Vagina (tissue), 2 donors: Measurements from ENCODE around the gene SENP8. TPM values are rescaled to one million over a fixed set of nuclear protein-coding genes. Genes with fewer than 3 reads are reported as not detected.

Experiments
- DNase-seq, 2 donors: peaks; one replicate each; pipeline ENCODE4 v3.0.0-alpha.2; 2017; ENCODE audit errors: extremely low spot score in 2 of 2
- H3K27ac ChIP-seq: fragments of 200-600 bp; sonication (generic); one replicate; pipeline ENCODE4 v1.5.1; 2019
- H3K27me3 ChIP-seq: fragments of 200-600 bp; sonication (generic); one replicate; pipeline ENCODE4 v1.5.1; 2019
- H3K36me3 ChIP-seq, 2 donors: fragments of 200-600 bp; sonication (generic); one replicate each; pipeline ENCODE4 v1.5.1; 2017 to 2019
- H3K4me1 ChIP-seq: fragments of 200-600 bp; sonication (generic); one replicate; pipeline ENCODE4 v1.5.1; 2019
- H3K4me3 ChIP-seq, 2 donors: fragments of 200-600 bp; sonication (generic); 1 replicate in 1 of 2; 2 replicates in 1 of 2; pipeline ENCODE4 v1.5.1; 2016 to 2019
- H3K9me3 ChIP-seq: fragments of 200-600 bp; sonication (generic); one replicate; pipeline ENCODE4 v1.5.1; 2019
- POLR2A ChIP-seq, 2 donors: fragments of 450-650 bp; IDR thresholded peaks; one replicate each; pipeline ENCODE4 v1.6.1; 2017; ENCODE audit warnings: antibody characterized with exemption in 2 of 2, mild to moderate bottlenecking in 2 of 2, moderate library complexity in 2 of 2
- POLR2AphosphoS5 ChIP-seq, 2 donors: sonication (generic); formaldehyde crosslinking; IDR thresholded peaks; one replicate each; pipeline ENCODE4 v1.9.0; 2017; ENCODE audit warnings: antibody characterized with exemption in 2 of 2, mild to moderate bottlenecking in 2 of 2, low read depth in 1 of 2; ENCODE audit not compliant: insufficient read depth in 1 of 2
- intact Hi-C: fragments of 100-400 bp; cut with DNase I; formaldehyde crosslinking; loops from one replicate; pipeline ENCODE4 v1.15.1; 2023
- total RNA-seq: library from RNA; depleted of rRNA; stranded (reverse); fragments of >200 nt; gene quantifications from one replicate; pipeline ENCODE4 v1.2.3, GENCODE V29; 2016
- TF ChIP-seq, protein P1 (sequence below), 3 experiments: fragments of 450-650 bp in 2 of 3; fragments of 200-600 bp in 1 of 3; sonication (generic) in 1 of 3; IDR thresholded peaks; one replicate each; pipeline ENCODE4 v1.5.1; 2017 to 2019; ENCODE audit warnings: antibody characterized with exemption in 3 of 3, mild to moderate bottlenecking in 2 of 3, moderate library complexity in 2 of 3

Gene SENP8
- total RNA-seq, 1 donor from 2014 or later = 3.9 TPM

DNA sequence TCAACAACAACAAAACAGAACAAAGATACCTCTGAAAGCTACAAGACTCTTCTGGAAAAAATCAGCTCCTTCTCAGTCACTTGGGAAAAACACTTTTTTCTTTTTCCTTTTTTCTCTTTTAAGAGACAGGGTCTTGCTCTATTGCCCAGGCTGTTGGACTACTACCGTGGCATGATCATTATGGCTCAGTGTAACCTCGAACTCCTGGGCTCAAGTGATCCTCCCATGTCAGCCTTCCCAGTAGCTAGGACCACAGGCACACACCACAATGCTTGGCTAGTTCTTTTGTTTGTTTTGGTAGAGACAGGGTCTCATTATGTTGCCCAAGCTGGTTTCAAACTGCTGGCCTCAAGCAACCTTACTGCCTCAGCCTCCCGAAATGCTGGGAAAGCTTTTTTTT, 13.1 kb upstream of the SENP8 start:
- no peaks in the 10 kb centered on the region for H3K27me3 ChIP-seq
- intact Hi-C loops = no loop called here

DNA sequence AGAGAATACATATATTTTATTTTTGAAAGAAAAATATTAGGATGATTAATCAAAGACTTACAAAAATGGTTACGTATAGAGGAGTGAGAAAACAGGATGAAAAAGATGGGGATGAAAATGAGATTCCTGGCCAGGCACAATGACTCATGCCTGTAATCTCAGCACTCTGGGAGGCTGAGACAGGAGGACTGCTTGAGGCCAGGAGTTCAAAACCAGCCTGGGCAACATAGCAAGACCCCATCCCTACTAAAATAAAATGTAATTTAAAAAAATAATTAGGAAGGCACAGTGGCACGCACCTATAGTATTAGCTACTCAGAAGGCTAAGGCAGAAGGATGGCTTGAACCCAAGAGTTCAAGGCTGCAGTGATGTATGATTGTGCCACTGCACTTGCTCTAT, 12.1 kb upstream of the SENP8 start:
- no peaks in the 10 kb centered on the region for H3K27me3 ChIP-seq
- intact Hi-C loops = no loop called here
- H3K4me1 ChIP-seq = peaks cover 50% of the 10 kb centered on the region
- no peaks in the 10 kb centered on the region for H3K9me3 ChIP-seq
- no peak overlapping the region for H3K27ac ChIP-seq
- H3K36me3 ChIP-seq = no peaks in the 10 kb centered on the region
- H3K4me3 ChIP-seq = no peak overlapping the region
- DNase-seq = no peak
- TF ChIP-seq, protein P1, sequence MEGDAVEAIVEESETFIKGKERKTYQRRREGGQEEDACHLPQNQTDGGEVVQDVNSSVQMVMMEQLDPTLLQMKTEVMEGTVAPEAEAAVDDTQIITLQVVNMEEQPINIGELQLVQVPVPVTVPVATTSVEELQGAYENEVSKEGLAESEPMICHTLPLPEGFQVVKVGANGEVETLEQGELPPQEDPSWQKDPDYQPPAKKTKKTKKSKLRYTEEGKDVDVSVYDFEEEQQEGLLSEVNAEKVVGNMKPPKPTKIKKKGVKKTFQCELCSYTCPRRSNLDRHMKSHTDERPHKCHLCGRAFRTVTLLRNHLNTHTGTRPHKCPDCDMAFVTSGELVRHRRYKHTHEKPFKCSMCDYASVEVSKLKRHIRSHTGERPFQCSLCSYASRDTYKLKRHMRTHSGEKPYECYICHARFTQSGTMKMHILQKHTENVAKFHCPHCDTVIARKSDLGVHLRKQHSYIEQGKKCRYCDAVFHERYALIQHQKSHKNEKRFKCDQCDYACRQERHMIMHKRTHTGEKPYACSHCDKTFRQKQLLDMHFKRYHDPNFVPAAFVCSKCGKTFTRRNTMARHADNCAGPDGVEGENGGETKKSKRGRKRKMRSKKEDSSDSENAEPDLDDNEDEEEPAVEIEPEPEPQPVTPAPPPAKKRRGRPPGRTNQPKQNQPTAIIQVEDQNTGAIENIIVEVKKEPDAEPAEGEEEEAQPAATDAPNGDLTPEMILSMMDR (IDR thresholded peaks at IDR 0.05) = no peak
- TF ChIP-seq POLR2AphosphoS5 (IDR thresholded peaks at IDR 0.05; ENCODE audit: insufficient read depth in 1 of 2, low read depth in 1 of 2) = no peak
- no peak for TF ChIP-seq POLR2A (IDR thresholded peaks at IDR 0.05)

More for the DNA sequence above, 13.1 kb upstream of the SENP8 start:
- no peaks in the 10 kb centered on the region for H3K9me3 ChIP-seq
- no peak overlapping the region for H3K27ac ChIP-seq
- H3K4me3 ChIP-seq = no peak overlapping the region
- no peak for TF ChIP-seq POLR2AphosphoS5 (IDR thresholded peaks at IDR 0.05; ENCODE audit: insufficient read depth in 1 of 2, low read depth in 1 of 2)
- TF ChIP-seq, protein P1 (IDR thresholded peaks at IDR 0.05) = no peak
- no peak for TF ChIP-seq POLR2A (IDR thresholded peaks at IDR 0.05)
- DNase-seq = no peak
- H3K4me1 ChIP-seq = peaks cover 48% of the 10 kb centered on the region
- no peaks in the 10 kb centered on the region for H3K36me3 ChIP-seq

DNA sequence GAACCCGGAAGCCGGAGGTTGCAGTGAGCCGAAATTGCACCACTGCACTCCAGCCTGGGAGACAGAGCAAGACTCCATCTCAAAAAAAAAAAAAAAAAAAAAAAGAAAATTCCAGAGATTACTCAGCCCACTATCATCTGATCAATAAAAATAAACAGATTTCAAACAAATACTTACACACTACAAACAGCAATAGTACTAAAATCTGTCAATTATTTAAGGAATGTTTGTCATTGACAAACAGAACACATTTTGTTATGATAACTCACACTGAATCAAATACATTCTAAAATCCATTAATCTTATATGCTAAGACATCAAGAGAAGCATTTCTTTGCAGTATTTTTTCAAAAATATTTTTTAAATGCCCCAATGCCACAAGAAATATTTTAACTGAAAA, 7.8 kb upstream of the SENP8 start:
- TF ChIP-seq, protein P1 (IDR thresholded peaks at IDR 0.05) = no peak
- TF ChIP-seq POLR2A (IDR thresholded peaks at IDR 0.05) (no peak), POLR2AphosphoS5 (IDR thresholded peaks at IDR 0.05; ENCODE audit: insufficient read depth in 1 of 2, low read depth in 1 of 2) (no peak)
- Histone ChIP-seq H3K4me3 (no peak overlapping the region), H3K27ac (no peak overlapping the region), H3K9me3 (no peaks in the 10 kb centered on the region), H3K4me1 (peaks cover 79% of the 10 kb centered on the region), H3K36me3 (no peaks in the 10 kb centered on the region), H3K27me3 (no peaks in the 10 kb centered on the region)
- intact Hi-C loops = no loop called here
- no peak for DNase-seq

- no peak for DNase-seq
- Histone ChIP-seq H3K4me3 (no peak overlapping the region), H3K27me3 (no peaks in the 10 kb centered on the region), H3K36me3 (no peaks in the 10 kb centered on the region), H3K9me3 (no peaks in the 10 kb centered on the region), H3K4me1 (peaks cover 86% of the 10 kb centered on the region), H3K27ac (no peak overlapping the region)
- TF ChIP-seq POLR2A (IDR thresholded peaks at IDR 0.05) (no peak), POLR2AphosphoS5 (IDR thresholded peaks at IDR 0.05; ENCODE audit: insufficient read depth in 1 of 2, low read depth in 1 of 2) (no peak)
- TF ChIP-seq, protein P1 (IDR thresholded peaks at IDR 0.05) = no peak
- intact Hi-C loops = no loop called here
Measured at GRCh38 chr15:72112116-72112515, 6.1 kb upstream of the SENP8 start.

DNA sequence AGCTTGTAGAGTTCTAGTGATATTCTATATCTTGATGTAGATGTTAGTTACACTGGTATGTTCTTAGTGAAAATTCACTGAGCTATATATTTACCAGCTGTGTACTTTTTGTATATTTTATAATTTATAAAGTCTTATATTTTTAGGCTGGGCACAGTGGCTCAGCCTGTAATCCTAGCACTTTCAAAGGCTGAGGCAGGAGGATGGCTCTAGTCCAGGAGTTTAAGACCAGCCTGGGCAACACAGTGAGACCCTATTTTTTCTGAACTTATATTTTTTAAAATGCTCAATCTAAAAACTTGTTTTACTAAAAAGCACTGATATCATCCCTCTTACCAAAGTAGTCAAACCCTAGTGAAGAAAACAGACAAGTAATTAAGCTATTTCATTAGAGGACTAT, 5.4 kb upstream of the SENP8 start:
- Histone ChIP-seq H3K4me3 (no peak overlapping the region), H3K27me3 (no peaks in the 10 kb centered on the region), H3K27ac (no peak overlapping the region), H3K36me3 (no peaks in the 10 kb centered on the region), H3K4me1 (peaks cover 79% of the 10 kb centered on the region), H3K9me3 (no peaks in the 10 kb centered on the region)
- TF ChIP-seq POLR2AphosphoS5 (IDR thresholded peaks at IDR 0.05; ENCODE audit: insufficient read depth in 1 of 2, low read depth in 1 of 2) (no peak), POLR2A (IDR thresholded peaks at IDR 0.05) (no peak)
- TF ChIP-seq, protein P1 (IDR thresholded peaks at IDR 0.05) = no peak
- intact Hi-C loops = no loop called here
- DNase-seq = no peak
